GM12878 (cell line): ENCODE data around the gene ACTL10. TPM values are rescaled to one million over a fixed set of nuclear protein-coding genes. Genes with fewer than 3 reads are reported as not detected.

Source experiments
- ATAC-seq: fragments of 200-7000 bp; cut with Tn5 transposase; 3 replicates; pipeline ENCODE4 v1.9.1; 2020; ENCODE audit warnings: mild to moderate bottlenecking, moderate library complexity
- BruUV-seq: library from RNA; stranded (reverse); fragments of 400-500 nt; replicated peaks from 2 replicates; lab custom pipeline; 2021; lab: Mats Ljungman, UMichigan
- CTCF ChIA-PET: fragments of 300-600 bp; sonication (Branson Sonifier 250); formaldehyde crosslinking; extraction: SDS; loops from one replicate; lab custom pipeline; 2021; ENCODE audit warnings: inconsistent platforms; lab: Yijun Ruan, JAX
- POLR2A ChIA-PET: fragments of 350-600 bp; formaldehyde crosslinking; extraction: SDS; loops from one replicate; lab custom pipeline; 2021; ENCODE audit warnings: inconsistent platforms; lab: Charles Lee
- RAD21 ChIA-PET: fragments of 300-600 bp; sonication (Branson Sonifier 250); formaldehyde crosslinking; loops from one replicate; lab custom pipeline; 2023; ENCODE audit warnings: antibody characterized with exemption; ENCODE audit not compliant: unreplicated experiment; lab: Charles Lee
- SMC1A ChIA-PET: fragments of 300-600 bp; sonication (Branson Sonifier 250); formaldehyde crosslinking; loops from one replicate; lab custom pipeline; 2023; ENCODE audit not compliant: unreplicated experiment, uncharacterized antibody; lab: Charles Lee
- DNase-seq: peaks from one replicate; pipeline ENCODE4 v3.0.0-alpha.2; 2011; ENCODE audit warnings: low read depth, low spot score
- FAIRE-seq: peaks from 3 replicates; lab custom pipeline; 2011; peaks lifted over from hg19 to GRCh38; lab: Jason Lieb, UNC
- H2AFZ ChIP-seq: 2 replicates; pipeline ENCODE4 v1.6.0; 2011; ENCODE audit warnings: low read depth, low read length, control low read depth; ENCODE audit not compliant: control insufficient read depth
- H3K27ac ChIP-seq: 2 replicates; pipeline ENCODE4 v1.5.1; 2011; ENCODE audit warnings: control low read depth; ENCODE audit not compliant: control insufficient read depth, insufficient read depth
- H3K27me3 ChIP-seq, 2 experiments: replicated peaks in 1 of 2; 2 replicates each; pipeline versions ENCODE4 v1.6.0 to v1.6.1; 2011; ENCODE audit warnings: low read length in 1 of 2; ENCODE audit not compliant: control insufficient read depth in 2 of 2, insufficient read depth in 2 of 2
- H3K36me3 ChIP-seq, 2 experiments: 2 replicates each; pipeline ENCODE4 v1.5.1; 2011; ENCODE audit warnings: low read length in 1 of 2; ENCODE audit not compliant: control insufficient read depth in 2 of 2, insufficient read depth in 2 of 2
- H3K4me1 ChIP-seq: 2 replicates; pipeline ENCODE4 v1.6.1; 2011; ENCODE audit warnings: mild to moderate bottlenecking, low read length, moderate library complexity, mixed read lengths; ENCODE audit not compliant: control insufficient read depth, insufficient read depth
- H3K4me2 ChIP-seq: 2 replicates; pipeline ENCODE4 v1.6.0; 2011; ENCODE audit warnings: control low read depth; ENCODE audit not compliant: control insufficient read depth, insufficient read depth
- H3K4me3 ChIP-seq: fragments of 200-600 bp; sonication (generic); 2 replicates; pipeline ENCODE4 v1.5.1; 2016
- H3K79me2 ChIP-seq: 2 replicates; pipeline ENCODE4 v1.6.0; 2011; ENCODE audit warnings: low read length; ENCODE audit not compliant: control insufficient read depth, insufficient read depth
- H3K9ac ChIP-seq: 2 replicates; pipeline ENCODE4 v1.8.0; 2011; ENCODE audit warnings: low read length, control low read depth, mixed read lengths; ENCODE audit not compliant: control insufficient read depth, insufficient read depth
- H3K9me3 ChIP-seq: replicated peaks from 3 replicates; pipeline ENCODE4 v1.5.1; 2011; ENCODE audit warnings: mild to moderate bottlenecking, low read length; ENCODE audit not compliant: control insufficient read depth, insufficient read depth
- H4K20me1 ChIP-seq: 2 replicates; pipeline ENCODE4 v1.6.0; 2011; ENCODE audit not compliant: control insufficient read depth, insufficient read depth
- ASH2L ChIP-seq: fragments of 300-600, 200-600 bp; sonication (generic); IDR thresholded peaks from 2 replicates; pipeline ENCODE4 v1.6.1; 2017; ENCODE audit warnings: low read depth, mild to moderate bottlenecking, borderline replicate concordance
- BCLAF1 ChIP-seq: fragments of 450-650 bp; IDR thresholded peaks from 2 replicates; pipeline ENCODE4 v1.6.1; 2017; ENCODE audit warnings: antibody characterized with exemption, mild to moderate bottlenecking, moderate library complexity
- BHLHE40 ChIP-seq, 2 experiments: fragments of 450-650 bp in 1 of 2; IDR thresholded peaks; 2 replicates each; pipeline ENCODE4 v1.6.1; 2011 to 2017; ENCODE audit warnings: low read depth in 2 of 2, borderline replicate concordance in 1 of 2, improper control_type of control experiment in 1 of 2, low read length in 1 of 2, mild to moderate bottlenecking in 1 of 2
- HCFC1 ChIP-seq: fragments of 150-350 bp; IDR thresholded peaks from 2 replicates; pipeline ENCODE4 v1.6.1; 2014; ENCODE audit warnings: low read length
- HDAC2 ChIP-seq: fragments of 200-600 bp; sonication (generic); IDR thresholded peaks from 2 replicates; pipeline ENCODE4 v1.6.1; 2017
- MLLT1 ChIP-seq: fragments of 450-650 bp; IDR thresholded peaks from 2 replicates; pipeline ENCODE4 v1.6.1; 2016; ENCODE audit warnings: mild to moderate bottlenecking
- MXI1 ChIP-seq: fragments of 150-350 bp; IDR thresholded peaks from 2 replicates; pipeline ENCODE4 v1.6.1; 2011; ENCODE audit warnings: low read depth, mild to moderate bottlenecking, inconsistent platforms, low read length, improper control_type of control experiment
- PAX8 ChIP-seq: fragments of 450-650 bp; IDR thresholded peaks from 2 replicates; pipeline ENCODE4 v1.6.1; 2017; ENCODE audit warnings: mild to moderate bottlenecking, moderate library complexity
- SMAD5 ChIP-seq: IDR thresholded peaks from 2 replicates; pipeline ENCODE4 v1.6.1; 2016; ENCODE audit warnings: antibody characterized with exemption, low read depth
- SMC3 ChIP-seq: IDR thresholded peaks from 2 replicates; pipeline ENCODE4 v1.6.1; 2011; ENCODE audit warnings: low read length, improper control_type of control experiment, borderline replicate concordance
- TCF12 ChIP-seq: IDR thresholded peaks from 2 replicates; pipeline ENCODE4 v1.6.1; 2011; ENCODE audit warnings: low read depth, mild to moderate bottlenecking, low read length
- ZBTB4 ChIP-seq: fragments of 450-650 bp; formaldehyde crosslinking; IDR thresholded peaks from 2 replicates; pipeline ENCODE4 v1.4.0; 2022; ENCODE audit warnings: mild to moderate bottlenecking, moderate library complexity
- ZNF592 ChIP-seq: fragments of 450-650 bp; IDR thresholded peaks from 2 replicates; pipeline ENCODE4 v1.6.1; 2017; ENCODE audit warnings: mild to moderate bottlenecking, moderate library complexity
- WGBS: methylation state at CpG from one replicate; pipeline ENCODE4 v1.1.6; 2016; ENCODE audit warnings: low lambda C conversion rate; ENCODE audit not compliant: insufficient replicate concordance, insufficient coverage; ENCODE audit errors: missing lambda C conversion rate; 5-methylcytosine and 5-hydroxymethylcytosine counted together
- in situ Hi-C: fragments of 300-500 bp; cut with MboI; formaldehyde crosslinking; loops from 9 replicates; pipeline ENCODE4 v1.14.3; 2018; ENCODE audit warnings: mixed read lengths
- intact Hi-C: fragments of 100-400 bp; cut with micrococcal nuclease; formaldehyde crosslinking; loops from one replicate; pipeline ENCODE4 v1.14.2; 2022; ENCODE audit not compliant: unreplicated experiment
- polyA plus RNA-seq, 11 experiments: library from polyadenylated mRNA; depleted of rRNA in 4 of 11; unstranded in 6 of 11; stranded (reverse) in 5 of 11; fragments of >200 nt; fragmentation: Nextera tagmentation in 4 of 11; fragmentation: Illumina TruSeq in 1 of 11; extraction: Ambion mirVana in 4 of 11; extraction: Trizol in 1 of 11; gene quantifications; 1 replicate in 1 of 11; 2 replicates in 10 of 11; pipeline versions ENCODE4 v1.2.1 to v1.2.3, GENCODE V29; 2011 to 2016; ENCODE audit warnings: inconsistent platforms in 2 of 11, missing spikeins in 2 of 11, low read depth in 1 of 11
- total RNA-seq, 4 experiments: library from RNA; depleted of rRNA in 3 of 4; stranded (reverse); fragments of >200 nt in 3 of 4; fragmentation: Illumina TruSeq in 1 of 4; extraction: Trizol in 1 of 4; gene quantifications; 2 replicates each; pipeline versions ENCODE4 v1.2.1 to v1.2.3, GENCODE V29; 2013 to 2021

ACTL10 gene
- total and polyA plus RNA-seq, 10 of the 15 experiments (the other 5 are each of a cell fraction or from before 2014, with no cell fraction given), result 0.12 to 5.0 (median 0.89) TPM

GRCh38 chr20:33693289-33693688, 26.5 kb downstream of the ACTL10 start:
- intact Hi-C loops (no loop called here), in situ Hi-C loops (no loop called here)
- ChIA-PET RAD21 (no interaction called here), POLR2A (no interaction called here), SMC1A (interaction anchor here (1.1 kb wide), 1 partner anchor 10 kb away, joined by 3 read pairs; no protein-coding TSS in a partner anchor), CTCF (interaction anchor here (0.6 kb wide), 1 partner anchor 11 kb away, joined by 4 read pairs; no protein-coding TSS in a partner anchor)
- no peaks in the 10 kb centered on the region for H3K27me3 ChIP-seq
- no peak for FAIRE-seq
- peaks cover 2% of the 10 kb centered on the region for H3K4me1 ChIP-seq
- no peak for DNase-seq
- no peak overlapping the region for H3K27ac ChIP-seq
- no peaks in the 10 kb centered on the region for H3K79me2 ChIP-seq
- no peak overlapping the region for H3K4me2 ChIP-seq
- no peak for ATAC-seq
- no TSS peak for BruUV-seq
- no peak overlapping the region for H3K9ac ChIP-seq
- H3K9me3 ChIP-seq, result no peaks in the 10 kb centered on the region
- H3K4me3 ChIP-seq, result no peak overlapping the region
- no peaks in the 10 kb centered on the region for H4K20me1 ChIP-seq
- H3K36me3 ChIP-seq, result no peaks in the 10 kb centered on the region
- WGBS, result 63% methylated on average over 5 of the region's 5 CpGs
- H2AFZ ChIP-seq, result no peak overlapping the region
- TF ChIP-seq SMAD5 (no peak), HCFC1 (no peak), ZNF592 (no peak), TCF12 (no peak), SMC3 (no peak), BHLHE40 (IDR thresholded peaks at IDR 0.05; ENCODE audit: borderline replicate concordance in 1 of 2, low read depth in 2 of 2, low read length in 1 of 2) (no peak), ASH2L (no peak), BCLAF1 (no peak), HDAC2 (no peak), MXI1 (no peak), MLLT1 (no peak), PAX8 (no peak), ZBTB4 (CRISPR knock-in tag) (no peak)
